Activated B cell treated with CpG ODN at 0.5 μM for 24 hours (primary cell): ENCODE results near the gene GNGT1. TPM values are rescaled to one million over a fixed set of nuclear protein-coding genes. Genes with fewer than 3 reads are reported as not detected.

ENCODE experiments used
- ATAC-seq: fragments of 200-7000 bp; cut with Tn5 transposase; one replicate; pipeline ENCODE4 v1.10.0; 2021; ENCODE audit warnings: low read depth, mild to moderate bottlenecking, moderate library complexity
- CTCF ChIA-PET: fragments of 350-600 bp; sonication (Branson Sonifier 250); formaldehyde crosslinking; loops from one replicate; lab custom pipeline; 2021; ENCODE audit warnings: antibody characterized with exemption; lab: Charles Lee
- POLR2A ChIA-PET: fragments of 350-600 bp; sonication (Branson Sonifier 250); formaldehyde crosslinking; loops from one replicate; lab custom pipeline; 2021; ENCODE audit warnings: antibody characterized with exemption; lab: Charles Lee
- DNase-seq: peaks from one replicate; pipeline ENCODE4 v3.0.0; 2022
- H3K27ac Mint-ChIP-seq: one replicate; pipeline ENCODE4 v1.8.0; 2020; ENCODE audit warnings: mixed read lengths
- H3K27me3 Mint-ChIP-seq: one replicate; pipeline ENCODE4 v1.8.0; 2021; ENCODE audit warnings: mixed read lengths
- H3K36me3 Mint-ChIP-seq: one replicate; pipeline ENCODE4 v1.8.0; 2021; ENCODE audit warnings: low read depth, mixed read lengths
- H3K4me1 Mint-ChIP-seq: one replicate; pipeline ENCODE4 v1.8.0; 2021; ENCODE audit warnings: mixed read lengths
- H3K4me3 Mint-ChIP-seq: one replicate; pipeline ENCODE4 v1.8.0; 2020; ENCODE audit warnings: mild to moderate bottlenecking, mixed read lengths
- H3K9me3 Mint-ChIP-seq: one replicate; pipeline ENCODE4 v1.8.0; 2020; ENCODE audit warnings: mixed read lengths
- CTCF ChIP-seq: fragments of 200-600 bp; IDR thresholded peaks from one replicate; pipeline ENCODE4 v1.8.0; 2022; ENCODE audit warnings: antibody characterized with exemption, mild to moderate bottlenecking
- intact Hi-C: fragments of 100-400 bp; cut with micrococcal nuclease; formaldehyde crosslinking; loops from one replicate; pipeline ENCODE4 v1.15.1; 2024
- total RNA-seq: library from RNA; stranded (reverse); gene quantifications from 2 replicates; pipeline ENCODE4 v1.2.3, GENCODE V29; 2022

The GNGT1 gene
- total RNA-seq, 1 donor from 2014 or later, result not detected

GRCh38 chr7:93941945-93942344 is 35.6 kb downstream of the GNGT1 start:
- ATAC-seq, result no peak

GRCh38 chr7:93943816-93944540 is 37.6 kb downstream of the GNGT1 start:
- H3K27me3 Mint-ChIP-seq, result no peaks in the 10 kb centered on the region
- intact Hi-C loops, result no loop called here
- no peaks in the 10 kb centered on the region for H3K36me3 Mint-ChIP-seq
- DNase-seq (no peak), ATAC-seq (no peak)
- CTCF ChIA-PET, result no interaction called here
- H3K4me1 Mint-ChIP-seq, result peaks cover 3% of the 10 kb centered on the region
- TF ChIP-seq CTCF, result no peak
- POLR2A ChIA-PET, result no interaction called here
- no peak overlapping the region for H3K27ac Mint-ChIP-seq
- no peak overlapping the region for H3K4me3 Mint-ChIP-seq
- H3K9me3 Mint-ChIP-seq, result no peaks in the 10 kb centered on the region

More at GRCh38 chr7:93941945-93942344, 35.6 kb downstream of the GNGT1 start:
- intact Hi-C loops, result no loop called here
- Mint-ChIP-seq H3K36me3 (no peaks in the 10 kb centered on the region), H3K27ac (no peak overlapping the region), H3K4me1 (peaks cover 3% of the 10 kb centered on the region), H3K4me3 (no peak overlapping the region), H3K27me3 (no peaks in the 10 kb centered on the region), H3K9me3 (no peaks in the 10 kb centered on the region)
- no peak for TF ChIP-seq CTCF
- no peak for DNase-seq
- CTCF ChIA-PET, result interaction anchor here (1.6 kb wide), 1 partner anchor 145 kb away, joined by 4 read pairs; no protein-coding TSS in a partner anchor
- POLR2A ChIA-PET, result no interaction called here

GRCh38 chr7:93944673-93945072 is 38.3 kb downstream of the GNGT1 start:
- TF ChIP-seq CTCF, result no peak
- Mint-ChIP-seq H3K4me3 (no peak overlapping the region), H3K27ac (no peak overlapping the region), H3K4me1 (peaks cover 3% of the 10 kb centered on the region), H3K36me3 (no peaks in the 10 kb centered on the region), H3K27me3 (no peaks in the 10 kb centered on the region), H3K9me3 (no peaks in the 10 kb centered on the region)
- DNase-seq (no peak), ATAC-seq (no peak)
- POLR2A ChIA-PET, result interaction anchor here (0.6 kb wide), 1 partner anchor 551 kb away, joined by 6 read pairs; no protein-coding TSS in a partner anchor
- CTCF ChIA-PET, result no interaction called here
- intact Hi-C loops, result no loop called here

GRCh38 chr7:93945083-93945482 is 38.7 kb downstream of the GNGT1 start:
- ATAC-seq, result no peak

More at GRCh38 chr7:93945083-93945482, 38.7 kb downstream of the GNGT1 start:
- intact Hi-C loops, result no loop called here
- TF ChIP-seq CTCF, result no peak
- no peaks in the 10 kb centered on the region for H3K9me3 Mint-ChIP-seq
- H3K27ac Mint-ChIP-seq, result no peak overlapping the region
- DNase-seq, result no peak
- CTCF ChIA-PET, result no interaction called here
- H3K27me3 Mint-ChIP-seq, result no peaks in the 10 kb centered on the region
- POLR2A ChIA-PET, result interaction anchor here (0.6 kb wide), 1 partner anchor 551 kb away, joined by 6 read pairs; no protein-coding TSS in a partner anchor
- no peaks in the 10 kb centered on the region for H3K36me3 Mint-ChIP-seq
- peaks cover 3% of the 10 kb centered on the region for H3K4me1 Mint-ChIP-seq
- no peak overlapping the region for H3K4me3 Mint-ChIP-seq
